Measurements from ENCODE around the gene FBXO33. TPM values are rescaled to one million over a fixed set of nuclear protein-coding genes. Genes with fewer than 3 reads are reported as not detected.
A peak's percentile ranks its signal among the peaks of the same experiment; 100 is the strongest.

The FBXO33 gene
- total and polyA plus RNA-seq, 2 donors (not counting 1 experiment from before 2014, with no cell fraction given), result 17.3 to 19.3 TPM

DNA sequence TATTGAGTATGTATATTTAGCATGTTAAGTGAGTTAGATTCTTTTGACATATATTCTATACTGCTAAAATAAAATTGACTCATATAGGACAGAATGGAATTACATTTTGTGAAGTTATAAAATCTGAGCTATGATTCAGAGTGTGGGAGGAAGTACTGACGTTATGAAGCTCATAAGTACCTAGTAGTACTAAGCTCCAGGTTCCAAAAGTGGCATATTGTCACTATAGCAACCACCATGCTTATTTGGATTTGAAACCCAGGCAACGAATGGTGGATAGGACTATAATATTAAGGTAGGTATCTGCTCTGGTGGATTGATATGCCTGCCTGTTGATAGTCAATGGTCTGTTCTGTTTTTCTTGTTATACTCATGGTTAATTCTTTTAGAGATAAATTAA, 2.2 kb upstream of the FBXO33 start:
- Mint-ChIP-seq H3K4me1 (peaks cover 29% of the 10 kb centered on the region), H3K27ac (no peak overlapping the region), H3K9me3 (ENCODE audit: insufficient read depth) (no peaks in the 10 kb centered on the region), H3K27me3 (no peaks in the 10 kb centered on the region), H3K4me3 (no peak overlapping the region)
- H3K9ac ChIP-seq (ENCODE audit: low read length), result no peak overlapping the region
- no peak overlapping the region for H2AFZ ChIP-seq (ENCODE audit: insufficient read depth, low read depth, low read length, poor library complexity, severe bottlenecking)
- H3K36me3 ChIP-seq (replicated peaks in 1 of 2; ENCODE audit: control extremely low read depth in 1 of 2, control insufficient read depth in 1 of 2, extremely low read depth in 1 of 2, insufficient read depth in 2 of 2, low read length in 1 of 2), result no peaks in the 10 kb centered on the region
- ATAC-seq (ENCODE audit: low read depth) (no peak), DNase-seq (no peak)
- ChIA-PET CTCF (no interaction called here), POLR2A (interaction anchor here (0.7 kb wide), 1 partner anchor 244 kb away, joined by 3 read pairs; no protein-coding TSS in a partner anchor)
- peaks cover 22% of the 10 kb centered on the region for H4K20me1 ChIP-seq (ENCODE audit: control insufficient read depth, insufficient read depth, low read length, poor library complexity, severe bottlenecking)
- no CpG with 5 or more reads among the region's 2 CpGs for WGBS (ENCODE audit: insufficient coverage)
- H3K27me3 ChIP-seq (replicated peaks in 1 of 4; ENCODE audit: control extremely low read depth in 1 of 4, control insufficient read depth in 3 of 4, insufficient read depth in 4 of 4, low read length in 3 of 4), result no peaks in the 10 kb centered on the region
- H3K27ac ChIP-seq (ENCODE audit: low read length in 2 of 2), result no peak overlapping the region
- H3K4me1 ChIP-seq (ENCODE audit: control insufficient read depth in 2 of 2, insufficient read depth in 2 of 2, low read length in 2 of 2), result peaks cover 24 to 25% of the 10 kb centered on the region in 2 donors
- TF ChIP-seq CTCF (IDR thresholded peaks at IDR 0.05) (no peak), EZH2 (IDR thresholded peaks at IDR 0.05; ENCODE audit: borderline replicate concordance, insufficient read depth, low read depth, low read length, poor library complexity, severe bottlenecking) (no peak)
- no peak overlapping the region for H3K4me3 ChIP-seq (ENCODE audit: control extremely low read depth in 1 of 5, extremely low read depth in 1 of 5, insufficient read depth in 1 of 5, low read depth in 2 of 5, low read length in 4 of 5)
- intact Hi-C loops (cut with micrococcal nuclease), result loop anchor here (5.0 kb wide), 1 partner anchor 37 kb away; no protein-coding TSS in a partner anchor
- H3K4me2 ChIP-seq (replicated peaks; ENCODE audit: low read depth, low read length, poor library complexity, severe bottlenecking), result no peak overlapping the region
- peaks cover 24% of the 10 kb centered on the region for H3K79me2 ChIP-seq (ENCODE audit: control insufficient read depth, insufficient read depth, low read length)
- H3K9me3 ChIP-seq (ENCODE audit: control extremely low read depth in 1 of 3, control insufficient read depth in 2 of 3, insufficient read depth in 1 of 3, low read length in 2 of 3), result no peaks in the 10 kb centered on the region

DNA sequence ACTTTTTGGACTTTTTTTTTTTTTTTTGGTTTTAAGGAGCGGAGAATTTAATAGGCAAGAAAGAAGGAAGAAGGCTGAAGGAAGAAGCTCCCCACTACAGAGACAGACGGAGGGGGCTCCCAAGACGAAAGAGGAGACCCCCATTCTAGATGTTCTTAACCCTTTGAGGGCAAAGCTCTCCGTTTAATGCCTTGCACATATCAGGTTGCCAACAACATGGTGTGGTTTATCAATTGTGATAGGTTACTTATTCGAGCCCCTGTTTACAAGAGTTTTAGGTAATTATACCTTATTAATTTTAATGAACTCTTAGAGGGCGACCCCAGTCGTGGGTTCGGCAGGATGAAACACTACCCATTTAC, 1.2 kb upstream of the FBXO33 start:
- ChIA-PET POLR2A (interaction anchor here (0.7 to 3.4 kb wide), 4 partner anchors 173 to 331 kb away, joined by 7 to 27 read pairs (median 11); partner anchors contain the start of genes PNN, SEC23A and TRAPPC6B), CTCF (interaction anchor here (0.7 to 1.5 kb wide), 4 partner anchors 13 to 263 kb away, joined by 3 to 4 read pairs (median 4); partner anchors contain the start of gene TRAPPC6B)
- ATAC-seq (ENCODE audit: low read depth) (no peak), DNase-seq (no peak)
- Histone ChIP-seq H3K4me3 (ENCODE audit: control extremely low read depth in 1 of 5, extremely low read depth in 1 of 5, insufficient read depth in 1 of 5, low read depth in 2 of 5, low read length in 4 of 5) (peak overlapping the region; percentile 60 to 90 (median 63)), H3K9ac (ENCODE audit: low read length) (peak overlapping the region; percentile 95), H3K79me2 (ENCODE audit: control insufficient read depth, insufficient read depth, low read length) (peaks cover 33% of the 10 kb centered on the region), H3K9me3 (ENCODE audit: control extremely low read depth in 1 of 3, control insufficient read depth in 2 of 3, insufficient read depth in 1 of 3, low read length in 2 of 3) (no peaks in the 10 kb centered on the region), H3K27ac (ENCODE audit: low read length in 2 of 2) (peak overlapping the region; percentile 87 to 100), H4K20me1 (ENCODE audit: control insufficient read depth, insufficient read depth, low read length, poor library complexity, severe bottlenecking) (peaks cover 31% of the 10 kb centered on the region), H3K27me3 (replicated peaks in 1 of 4; ENCODE audit: control extremely low read depth in 1 of 4, control insufficient read depth in 3 of 4, insufficient read depth in 4 of 4, low read length in 3 of 4) (no peaks in the 10 kb centered on the region), H3K4me2 (replicated peaks; ENCODE audit: low read depth, low read length, poor library complexity, severe bottlenecking) (peak overlapping the region; percentile 90), H3K36me3 (replicated peaks in 1 of 2; ENCODE audit: control extremely low read depth in 1 of 2, control insufficient read depth in 1 of 2, extremely low read depth in 1 of 2, insufficient read depth in 2 of 2, low read length in 1 of 2) (no peaks in the 10 kb centered on the region), H2AFZ (ENCODE audit: insufficient read depth, low read depth, low read length, poor library complexity, severe bottlenecking) (peak overlapping the region; percentile 88), H3K4me1 (ENCODE audit: control insufficient read depth in 2 of 2, insufficient read depth in 2 of 2, low read length in 2 of 2) (peaks cover 24 to 30% of the 10 kb centered on the region in 2 donors)
- intact Hi-C loops (cut with micrococcal nuclease), result loop anchor here (5.0 kb wide), 1 partner anchor 36 kb away; no protein-coding TSS in a partner anchor
- Mint-ChIP-seq H3K9me3 (ENCODE audit: insufficient read depth) (no peaks in the 10 kb centered on the region), H3K27me3 (no peaks in the 10 kb centered on the region), H3K4me3 (peak overlapping the region; percentile 99), H3K27ac (peak overlapping the region; percentile 100), H3K4me1 (peaks cover 36% of the 10 kb centered on the region)
- 13% methylated on average over 3 of the region's 8 CpGs for WGBS (ENCODE audit: insufficient coverage)
- TF ChIP-seq EZH2 (IDR thresholded peaks at IDR 0.05; ENCODE audit: borderline replicate concordance, insufficient read depth, low read depth, low read length, poor library complexity, severe bottlenecking) (no peak), CTCF (IDR thresholded peaks at IDR 0.05) (no peak)

All from B cell (primary cell).